ENCODE data around the gene PGF. TPM values are rescaled to one million over a fixed set of nuclear protein-coding genes. Genes with fewer than 3 reads are reported as not detected.

Gene PGF
- total RNA-seq, 3 donors from 2014 or later, result 0.96 to 3.1 (median 2.3) TPM

DNA sequence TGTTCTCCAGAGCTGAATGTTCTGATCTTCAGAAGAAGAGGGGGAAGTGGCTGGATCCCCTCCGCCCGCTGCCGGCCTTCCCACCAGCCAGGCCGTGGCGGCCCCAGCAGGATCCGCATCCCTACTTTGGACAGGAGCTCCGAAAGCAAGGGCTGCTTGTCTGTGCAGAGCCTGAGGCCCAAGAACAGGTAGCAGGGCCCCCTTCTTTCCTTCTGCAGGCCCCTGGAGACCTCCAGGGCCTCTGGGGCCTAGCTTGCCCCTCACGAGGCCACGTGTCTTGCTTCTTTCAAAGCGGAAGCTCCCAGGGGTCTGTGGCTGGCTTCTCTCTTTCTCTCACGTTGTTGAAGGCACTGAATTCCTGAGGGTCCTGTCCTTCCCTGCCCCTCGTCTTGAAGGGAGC is 13.2 kb downstream of the PGF start:
- H3K4me1 ChIP-seq (ENCODE audit: low read depth), result peaks cover 7% of the 10 kb centered on the region
- H3K4me3 ChIP-seq, result no peak overlapping the region
- intact Hi-C loops (cut with DNase I, micrococcal nuclease), result no loop called here
- H3K9me3 ChIP-seq, result no peaks in the 10 kb centered on the region
- no peak for TF ChIP-seq CTCF (IDR thresholded peaks at IDR 0.05)
- ATAC-seq (no peak), DNase-seq (no peak)
- H3K36me3 ChIP-seq (ENCODE audit: low read depth), result no peaks in the 10 kb centered on the region

DNA sequence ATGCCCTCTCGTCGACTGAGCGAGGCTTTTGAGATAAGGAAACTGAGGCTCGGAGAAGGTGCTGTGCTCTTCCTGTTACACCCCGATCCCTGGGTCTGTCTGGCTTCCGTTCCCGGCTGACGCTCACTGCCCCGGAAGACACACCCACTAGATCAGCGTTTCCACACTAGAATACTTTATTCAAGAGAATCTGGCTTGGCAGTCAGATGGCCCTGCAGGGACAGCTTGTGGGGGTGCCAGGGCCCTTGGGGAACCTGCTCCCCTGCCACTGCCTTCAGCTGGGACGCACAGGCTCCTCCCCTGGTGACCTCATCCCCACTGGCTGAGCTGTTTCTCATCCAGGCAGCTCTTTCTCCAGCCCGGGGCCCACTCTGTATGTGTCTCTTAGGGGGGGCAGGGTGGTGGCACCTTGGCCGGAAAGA is 13.7 kb downstream of the PGF start:
- TF ChIP-seq CTCF (IDR thresholded peaks at IDR 0.05), result no peak
- Histone ChIP-seq H3K9me3 (no peaks in the 10 kb centered on the region), H3K4me1 (ENCODE audit: low read depth) (peaks cover 6% of the 10 kb centered on the region), H3K4me3 (no peak overlapping the region), H3K36me3 (ENCODE audit: low read depth) (no peaks in the 10 kb centered on the region)
- ATAC-seq, result peak; percentile 40
- intact Hi-C loops (cut with DNase I, micrococcal nuclease), result no loop called here
- peak; percentile 46 to 75 (median 59) for DNase-seq

- Histone ChIP-seq H3K9me3 (no peaks in the 10 kb centered on the region), H3K4me3 (no peak overlapping the region), H3K4me1 (ENCODE audit: low read depth) (no peaks in the 10 kb centered on the region), H3K36me3 (ENCODE audit: low read depth) (no peaks in the 10 kb centered on the region)
- intact Hi-C loops (cut with DNase I, micrococcal nuclease), result no loop called here
- TF ChIP-seq CTCF (IDR thresholded peaks at IDR 0.05), result no peak
- ATAC-seq (no peak), DNase-seq (no peak)
Measured at GRCh38 chr14:74940956-74941565, 14.3 kb downstream of the PGF start.

DNA sequence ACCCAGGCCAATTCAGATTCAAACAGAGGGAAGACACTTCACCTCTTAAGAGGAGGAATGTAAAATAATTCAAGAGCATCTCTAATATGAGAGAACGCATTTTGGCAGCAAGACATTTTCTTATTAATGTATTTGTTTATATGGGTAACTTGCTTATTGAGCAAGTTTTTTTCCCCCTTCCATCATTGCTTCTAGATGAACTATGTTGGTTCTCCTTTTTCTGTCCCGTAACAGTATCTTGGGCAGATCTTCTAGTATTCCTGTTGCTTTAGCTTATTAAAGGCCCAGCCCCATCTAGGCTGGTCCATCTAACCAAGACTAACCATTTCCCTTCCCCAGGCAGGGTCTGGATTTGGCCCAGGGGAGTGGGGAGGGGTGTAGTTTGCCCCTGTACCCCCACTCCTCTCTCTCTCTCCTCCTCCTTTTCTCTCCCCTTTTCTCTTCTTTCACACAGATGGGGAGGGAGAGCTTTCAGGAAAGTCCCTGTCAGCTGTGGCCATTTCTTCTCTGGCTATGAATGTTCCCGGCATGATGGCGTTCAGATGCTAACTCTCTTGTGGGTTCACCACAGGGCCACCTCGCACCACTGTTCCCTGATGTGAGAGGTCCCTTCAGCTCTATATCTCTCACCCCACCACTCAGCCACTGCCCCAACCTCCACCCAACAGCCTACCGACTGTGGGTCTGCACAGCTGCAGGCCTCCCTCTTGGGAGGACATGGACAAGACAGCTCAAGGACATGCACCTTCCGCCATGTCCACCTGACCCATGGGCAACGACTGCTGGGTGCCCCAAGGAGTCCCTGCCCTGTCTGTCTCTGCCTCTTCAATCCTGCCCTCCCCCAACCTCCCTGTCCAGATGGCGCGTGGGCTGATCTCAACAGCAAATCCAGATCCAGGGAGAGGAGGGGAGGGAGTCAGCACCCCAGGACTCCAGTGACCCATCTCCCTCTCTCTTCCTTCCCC is 16.6 kb downstream of the PGF start:
- H3K4me1 ChIP-seq (ENCODE audit: low read depth), result peaks cover 4% of the 10 kb centered on the region
- intact Hi-C loops (cut with DNase I, micrococcal nuclease), result no loop called here

GRCh38 chr14:74937171-74937570 is 18.2 kb downstream of the PGF start:
- no peak for TF ChIP-seq CTCF (IDR thresholded peaks at IDR 0.05)
- Histone ChIP-seq H3K9me3 (no peaks in the 10 kb centered on the region), H3K36me3 (ENCODE audit: low read depth) (no peaks in the 10 kb centered on the region), H3K4me3 (no peak overlapping the region), H3K4me1 (ENCODE audit: low read depth) (peaks cover 4% of the 10 kb centered on the region)
- ATAC-seq, result no peak
- intact Hi-C loops (cut with DNase I, micrococcal nuclease), result no loop called here
- no peak for DNase-seq

More for the DNA sequence above, 16.6 kb downstream of the PGF start:
- no peak for TF ChIP-seq CTCF (IDR thresholded peaks at IDR 0.05)
- no peak for ATAC-seq
- DNase-seq, result no peak
- Histone ChIP-seq H3K9me3 (no peaks in the 10 kb centered on the region), H3K36me3 (ENCODE audit: low read depth) (no peaks in the 10 kb centered on the region), H3K4me3 (no peak overlapping the region)
